Mesothelial cell of epicardium (in vitro differentiated cells): ENCODE measurements around the gene HSPA1L. TPM values are rescaled to one million over a fixed set of nuclear protein-coding genes. Genes with fewer than 3 reads are reported as not detected.
"Not testable (repeated sequence)": the region's sequence is repeated elsewhere in the genome, so short reads cannot be mapped to it uniquely, and the experiment has no call there.

Experiments
- DNase-seq, 2 experiments: peaks; one replicate each; pipeline ENCODE4 v3.0.0; 2021; ENCODE audit warnings: low spot score in 2 of 2; ENCODE audit not compliant: unreplicated experiment in 2 of 2
- H3K27ac Mint-ChIP-seq: 2 replicates; pipeline ENCODE4 v1.8.0; 2021; ENCODE audit warnings: mixed read lengths
- H3K27me3 Mint-ChIP-seq: 2 replicates; pipeline ENCODE4 v1.8.0; 2021; ENCODE audit warnings: low read depth, mixed read lengths
- H3K36me3 Mint-ChIP-seq: 2 replicates; pipeline ENCODE4 v1.8.0; 2021; ENCODE audit warnings: mixed read lengths
- H3K4me1 Mint-ChIP-seq: 2 replicates; pipeline ENCODE4 v1.8.0; 2021; ENCODE audit warnings: mixed read lengths
- H3K4me3 Mint-ChIP-seq: 2 replicates; pipeline ENCODE4 v1.8.0; 2021; ENCODE audit warnings: mild to moderate bottlenecking, moderate library complexity, mixed read lengths
- H3K9me3 Mint-ChIP-seq: 2 replicates; pipeline ENCODE4 v1.8.0; 2021; ENCODE audit warnings: mixed read lengths
- total RNA-seq: library from RNA; stranded (reverse); gene quantifications from 3 replicates; pipeline ENCODE4 v1.2.1, GENCODE V29; 2021
- TF ChIP-seq, protein P1 (sequence below): fragments of 200-600 bp; sonication (generic); IDR thresholded peaks from one replicate; pipeline ENCODE4 v1.5.0; 2021; ENCODE audit warnings: antibody characterized with exemption; ENCODE audit not compliant: unreplicated experiment

The HSPA1L gene
- total RNA-seq, 1 donor from 2014 or later = 2.2 TPM

GRCh38 chr6:31794294-31794865 lies 20.7 kb downstream of the HSPA1L start:
- peak overlapping the region; percentile 67 for H3K27ac Mint-ChIP-seq
- H3K36me3 Mint-ChIP-seq = peaks cover 11% of the 10 kb centered on the region
- H3K4me1 Mint-ChIP-seq = peaks cover 12% of the 10 kb centered on the region

DNA sequence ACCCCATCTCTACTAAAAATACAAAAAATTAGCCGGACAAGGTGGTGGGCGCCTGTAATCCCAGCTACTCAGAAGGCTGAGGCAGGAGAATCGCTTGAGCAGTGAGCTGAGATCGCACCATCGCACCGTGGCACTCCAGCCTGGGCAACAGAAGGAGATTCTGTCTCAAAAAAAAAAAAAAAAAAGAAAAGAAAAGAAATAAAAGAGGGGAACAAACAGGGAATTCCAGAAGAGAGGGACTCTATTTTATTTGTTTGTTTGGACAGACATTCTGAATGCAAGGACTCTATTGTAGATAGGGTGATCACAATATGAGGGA lies 21.2 kb downstream of the HSPA1L start:
- Mint-ChIP-seq H3K4me3 (peak overlapping the region; percentile 99), H3K27ac (peak overlapping the region; percentile 67), H3K36me3 (peaks cover 11% of the 10 kb centered on the region), H3K4me1 (peaks cover 12% of the 10 kb centered on the region)
- H3K9me3 Mint-ChIP-seq, DNase-seq, H3K27me3 Mint-ChIP-seq: not testable (repeated sequence)

More at GRCh38 chr6:31794294-31794865, 20.7 kb downstream of the HSPA1L start:
- TF ChIP-seq, protein P1, sequence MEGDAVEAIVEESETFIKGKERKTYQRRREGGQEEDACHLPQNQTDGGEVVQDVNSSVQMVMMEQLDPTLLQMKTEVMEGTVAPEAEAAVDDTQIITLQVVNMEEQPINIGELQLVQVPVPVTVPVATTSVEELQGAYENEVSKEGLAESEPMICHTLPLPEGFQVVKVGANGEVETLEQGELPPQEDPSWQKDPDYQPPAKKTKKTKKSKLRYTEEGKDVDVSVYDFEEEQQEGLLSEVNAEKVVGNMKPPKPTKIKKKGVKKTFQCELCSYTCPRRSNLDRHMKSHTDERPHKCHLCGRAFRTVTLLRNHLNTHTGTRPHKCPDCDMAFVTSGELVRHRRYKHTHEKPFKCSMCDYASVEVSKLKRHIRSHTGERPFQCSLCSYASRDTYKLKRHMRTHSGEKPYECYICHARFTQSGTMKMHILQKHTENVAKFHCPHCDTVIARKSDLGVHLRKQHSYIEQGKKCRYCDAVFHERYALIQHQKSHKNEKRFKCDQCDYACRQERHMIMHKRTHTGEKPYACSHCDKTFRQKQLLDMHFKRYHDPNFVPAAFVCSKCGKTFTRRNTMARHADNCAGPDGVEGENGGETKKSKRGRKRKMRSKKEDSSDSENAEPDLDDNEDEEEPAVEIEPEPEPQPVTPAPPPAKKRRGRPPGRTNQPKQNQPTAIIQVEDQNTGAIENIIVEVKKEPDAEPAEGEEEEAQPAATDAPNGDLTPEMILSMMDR = no peak
- no peak for DNase-seq
- H3K9me3 Mint-ChIP-seq = no peaks in the 10 kb centered on the region
- H3K4me3 Mint-ChIP-seq = peak overlapping the region; percentile 99
- H3K27me3 Mint-ChIP-seq = no peaks in the 10 kb centered on the region

- no peaks in the 10 kb centered on the region for H3K9me3 Mint-ChIP-seq
- TF ChIP-seq, protein P1 = no peak
- H3K27ac Mint-ChIP-seq = no peak overlapping the region
- H3K27me3 Mint-ChIP-seq = no peaks in the 10 kb centered on the region
- H3K4me1 Mint-ChIP-seq = peaks cover 12% of the 10 kb centered on the region
- no peak for DNase-seq
- H3K4me3 Mint-ChIP-seq = no peak overlapping the region
- H3K36me3 Mint-ChIP-seq = peaks cover 10% of the 10 kb centered on the region
These were observed 22.3 kb downstream of the HSPA1L start for GRCh38 chr6:31792761-31793171.

DNA sequence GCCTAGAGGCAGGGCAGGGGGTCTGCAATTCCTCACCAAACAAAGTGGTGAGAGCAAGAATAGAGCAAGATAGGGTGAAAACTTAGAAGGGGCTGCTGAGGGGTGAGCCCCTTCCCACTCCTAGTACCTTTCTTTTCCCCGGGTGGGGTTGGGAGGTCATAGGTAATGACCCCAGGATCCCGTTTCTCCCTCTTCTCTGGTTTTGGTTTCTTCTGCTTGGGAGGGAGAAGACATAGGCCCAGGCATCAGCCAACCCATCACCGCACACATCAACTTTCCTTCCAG lies 23.1 kb downstream of the HSPA1L start:
- H3K27ac Mint-ChIP-seq = no peak overlapping the region
- no peak for DNase-seq
- peaks cover 12% of the 10 kb centered on the region for H3K4me1 Mint-ChIP-seq
- no peaks in the 10 kb centered on the region for H3K9me3 Mint-ChIP-seq
- peaks cover 8% of the 10 kb centered on the region for H3K36me3 Mint-ChIP-seq
- H3K27me3 Mint-ChIP-seq = no peaks in the 10 kb centered on the region
- no peak overlapping the region for H3K4me3 Mint-ChIP-seq
- TF ChIP-seq, protein P1 = no peak

DNA sequence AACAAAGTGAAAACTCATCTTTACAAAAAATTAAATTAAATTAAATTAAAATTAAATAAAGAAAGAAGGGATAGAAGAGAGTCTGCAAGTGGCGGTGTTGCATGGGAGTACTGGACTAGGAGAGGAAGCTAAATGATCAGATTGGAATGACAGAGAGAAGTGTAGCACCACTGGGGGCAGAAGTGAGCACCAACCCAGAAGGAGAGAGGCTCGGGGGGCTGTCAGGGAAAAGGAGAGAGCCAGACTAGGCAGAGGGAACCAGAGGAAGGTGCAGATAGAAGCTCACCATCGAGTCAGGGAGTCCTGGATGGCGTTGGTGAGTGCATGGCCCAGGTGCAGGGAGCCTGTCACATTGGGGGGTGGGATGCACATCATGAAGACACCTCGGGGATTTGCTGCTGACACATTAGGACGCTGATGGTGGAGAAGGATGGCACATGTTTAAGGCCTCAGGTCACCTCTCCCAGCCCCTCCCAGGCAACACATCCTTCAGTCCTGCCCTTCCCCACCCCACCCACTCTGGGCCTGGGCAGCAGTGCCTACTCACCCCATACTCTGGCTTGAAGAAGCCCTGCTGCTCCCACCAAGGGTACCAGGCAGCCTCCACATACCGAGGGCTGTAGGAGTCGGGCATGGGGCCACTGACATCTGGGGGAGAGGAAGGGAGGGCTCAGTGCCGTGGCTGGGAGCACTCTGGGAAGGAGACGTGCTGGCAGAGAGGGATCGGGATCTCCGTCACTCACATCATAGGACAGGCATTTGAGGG lies 23.6 kb downstream of the HSPA1L start:
- no peak overlapping the region for H3K27ac Mint-ChIP-seq
- DNase-seq = peak in 1 of 2 experiments; percentile 73
- H3K36me3 Mint-ChIP-seq = peaks cover 8% of the 10 kb centered on the region
- H3K27me3 Mint-ChIP-seq = no peaks in the 10 kb centered on the region
- no peaks in the 10 kb centered on the region for H3K9me3 Mint-ChIP-seq
- H3K4me3 Mint-ChIP-seq = no peak overlapping the region
- H3K4me1 Mint-ChIP-seq = peaks cover 12% of the 10 kb centered on the region
- TF ChIP-seq, protein P1 = peak; percentile 47

DNA sequence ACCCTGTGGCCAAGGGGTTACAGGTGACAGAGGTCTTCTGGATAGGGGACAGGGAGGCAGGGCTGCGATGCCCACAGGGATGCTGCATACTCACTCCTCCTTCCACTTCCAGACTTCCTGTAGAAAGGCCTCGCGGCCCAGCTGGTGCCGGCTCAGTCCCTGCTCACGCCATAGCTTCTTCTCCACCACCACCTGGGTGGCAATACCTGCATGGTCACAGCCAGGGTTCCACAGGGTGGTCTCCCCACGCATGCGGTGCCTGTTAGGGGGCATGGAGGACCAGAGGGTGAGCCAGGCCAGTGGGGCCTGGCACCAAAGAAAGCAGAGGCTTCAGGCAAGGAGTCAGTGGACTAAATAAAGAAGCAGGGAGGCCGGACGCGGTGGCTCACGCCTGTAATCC lies 29.6 kb downstream of the HSPA1L start:
- H3K9me3 Mint-ChIP-seq = no peaks in the 10 kb centered on the region
- H3K36me3 Mint-ChIP-seq = peaks cover 25% of the 10 kb centered on the region
- no peak for DNase-seq
- H3K4me3 Mint-ChIP-seq = no peak overlapping the region
- H3K27ac Mint-ChIP-seq = no peak overlapping the region
- TF ChIP-seq, protein P1 = no peak
- no peaks in the 10 kb centered on the region for H3K4me1 Mint-ChIP-seq
- H3K27me3 Mint-ChIP-seq = no peaks in the 10 kb centered on the region
